ENCODE data around the gene PLA2R1.
"Not testable (repeated sequence)": the region's sequence is repeated elsewhere in the genome, so short reads cannot be mapped to it uniquely, and the experiment has no call there.

Gene PLA2R1

DNA sequence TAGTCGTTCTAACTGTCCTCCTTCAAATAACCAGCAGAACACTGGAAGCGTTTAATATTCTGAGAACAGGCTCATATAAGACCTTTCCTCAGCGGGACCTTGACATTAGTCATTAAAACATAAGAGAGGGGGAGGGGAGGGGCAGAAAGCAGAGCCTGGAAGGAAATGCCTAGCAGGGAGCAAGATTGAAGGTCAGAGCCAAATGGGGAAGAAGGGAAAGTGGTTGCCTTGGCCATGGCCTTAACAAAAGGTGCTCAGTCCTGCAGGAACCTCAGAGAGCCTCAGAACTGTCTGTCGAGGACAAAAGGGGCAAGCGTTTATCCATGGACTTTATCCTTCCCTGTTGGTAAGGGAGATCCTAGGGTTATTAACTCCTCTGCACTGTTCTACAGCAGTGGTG, 856 bp upstream of the PLA2R1 start:
- no peak for DNase-seq

DNA sequence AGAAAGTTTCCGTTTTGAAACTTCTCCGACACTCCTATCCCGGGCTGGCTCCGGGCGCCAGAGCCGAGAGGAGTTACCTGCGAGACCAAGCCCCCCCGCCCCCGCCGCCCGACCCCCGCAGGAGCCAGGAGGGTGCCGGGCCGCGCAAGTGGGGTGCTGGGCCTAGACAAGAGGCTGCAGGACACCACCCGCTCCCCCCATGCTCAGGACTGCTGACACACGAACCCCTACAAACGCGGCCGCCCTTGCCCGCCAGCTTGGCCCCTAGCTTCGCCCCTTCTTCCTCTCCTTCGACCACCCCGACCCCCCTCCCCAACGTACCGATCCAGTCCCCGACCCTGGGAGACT, 497 bp downstream of the PLA2R1 start:
- DNase-seq, result no peak

DNA sequence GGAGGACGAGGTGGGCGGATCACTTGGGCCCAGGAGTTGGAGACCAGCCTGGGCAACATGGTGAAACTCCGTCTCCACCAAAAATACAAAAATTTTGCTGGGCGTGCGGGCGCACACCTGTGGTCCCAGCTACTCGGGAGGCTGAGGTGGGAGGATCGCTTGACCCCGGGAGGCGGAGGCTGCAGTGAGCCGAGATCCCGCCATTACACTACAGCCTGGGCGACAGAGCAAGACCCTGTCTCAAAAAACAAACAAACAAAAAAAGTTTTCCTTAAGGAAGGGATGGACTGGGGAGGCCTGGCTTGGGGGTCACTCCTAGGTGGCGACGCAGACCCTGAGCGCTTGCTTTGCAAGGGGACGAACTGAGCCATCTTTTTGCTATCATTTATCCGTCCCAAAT, 882 bp downstream of the PLA2R1 start:
- no peak for DNase-seq

DNA sequence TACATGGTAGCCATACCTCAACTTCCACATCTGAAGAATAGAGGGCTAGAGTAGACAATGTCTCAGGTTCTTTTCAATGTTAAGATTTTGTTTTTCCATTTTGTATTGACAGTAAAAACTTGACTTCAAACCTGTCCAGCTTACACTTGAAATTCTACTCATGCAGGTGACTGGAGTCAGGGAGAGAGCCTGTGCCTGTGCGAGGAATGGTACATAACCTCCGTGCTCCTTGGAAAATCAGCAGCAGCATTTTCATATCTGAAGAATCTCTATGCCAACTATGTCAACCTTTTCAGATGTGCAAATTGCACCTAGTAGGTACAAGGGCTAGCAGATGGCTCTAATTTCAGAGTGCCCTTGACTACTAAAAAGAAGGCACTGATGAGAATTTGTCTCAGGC, 2.1 kb downstream of the PLA2R1 start:
- no peak for DNase-seq

DNA sequence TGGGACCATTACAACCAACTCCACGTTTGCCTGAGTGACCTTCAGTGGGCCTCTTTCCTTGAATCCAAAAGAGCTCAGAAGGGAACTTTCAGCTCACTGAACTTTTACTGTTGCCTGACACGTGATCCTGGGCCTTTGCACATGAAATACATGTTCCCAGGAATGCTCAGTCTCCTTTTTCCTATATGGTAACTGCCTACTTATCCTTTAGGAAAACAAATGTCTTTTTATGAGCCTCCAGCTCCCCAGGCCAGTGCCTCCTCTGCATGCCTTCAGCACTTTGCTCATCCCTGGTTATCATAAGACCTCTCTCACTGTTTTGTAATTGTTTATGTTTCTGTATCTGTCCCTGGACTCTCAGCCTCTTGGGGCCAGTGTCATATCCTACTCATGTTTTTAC, 5.1 kb downstream of the PLA2R1 start:
- no peak for DNase-seq

DNA sequence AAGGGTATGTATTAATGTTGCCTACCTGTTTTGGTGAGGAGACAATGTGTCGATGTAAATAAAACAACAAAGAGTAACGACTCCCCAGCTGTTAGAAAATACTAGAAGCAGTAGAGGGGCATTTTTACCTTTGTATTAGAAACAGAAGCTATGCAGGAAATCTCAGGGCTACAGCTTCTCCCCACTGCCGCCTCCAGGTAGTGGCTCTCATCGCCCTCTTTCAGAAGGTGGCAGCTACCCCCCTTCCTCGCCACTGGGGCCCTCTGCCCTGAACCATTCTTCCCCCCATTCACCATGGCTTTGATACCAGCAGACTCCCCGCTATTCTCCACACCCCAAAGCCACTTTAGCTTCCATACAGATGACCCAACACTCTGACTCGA, 6.7 kb downstream of the PLA2R1 start:
- no peak for DNase-seq

DNA sequence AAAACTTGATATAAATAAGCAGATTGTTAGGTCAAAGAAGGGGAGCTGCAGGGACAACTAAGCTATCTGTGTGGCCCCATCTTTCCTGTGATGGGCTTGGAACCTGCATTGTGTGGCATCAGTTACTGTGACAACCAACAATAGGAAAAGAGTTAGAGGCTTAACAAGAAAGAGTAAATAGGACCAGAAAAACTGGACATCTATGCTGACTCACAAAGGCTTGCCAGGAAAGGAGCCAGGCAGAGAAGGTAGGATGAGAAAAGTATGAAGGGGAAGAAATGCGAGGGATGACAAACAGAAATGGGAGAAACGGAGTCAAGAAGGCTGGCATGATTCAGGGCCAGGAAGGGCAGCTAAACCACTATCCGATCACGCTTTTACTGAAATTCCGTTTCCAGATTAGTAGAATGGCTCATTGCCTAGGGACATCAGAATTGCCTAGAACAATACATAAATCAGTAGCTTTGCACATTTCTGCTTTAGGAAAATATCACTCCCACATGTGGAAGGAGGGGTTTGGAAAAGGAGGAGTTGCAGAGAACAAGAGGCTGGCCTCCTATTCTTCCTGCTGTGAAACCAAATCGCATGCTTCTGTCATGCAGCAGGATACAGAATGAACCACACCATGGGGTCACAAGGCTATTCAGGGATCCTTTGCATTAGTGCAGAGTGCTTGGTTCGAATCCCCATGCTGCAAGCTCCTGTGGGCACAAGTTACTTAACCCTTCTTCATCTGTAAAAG, 7.3 kb downstream of the PLA2R1 start:
- DNase-seq, result no peak

DNA sequence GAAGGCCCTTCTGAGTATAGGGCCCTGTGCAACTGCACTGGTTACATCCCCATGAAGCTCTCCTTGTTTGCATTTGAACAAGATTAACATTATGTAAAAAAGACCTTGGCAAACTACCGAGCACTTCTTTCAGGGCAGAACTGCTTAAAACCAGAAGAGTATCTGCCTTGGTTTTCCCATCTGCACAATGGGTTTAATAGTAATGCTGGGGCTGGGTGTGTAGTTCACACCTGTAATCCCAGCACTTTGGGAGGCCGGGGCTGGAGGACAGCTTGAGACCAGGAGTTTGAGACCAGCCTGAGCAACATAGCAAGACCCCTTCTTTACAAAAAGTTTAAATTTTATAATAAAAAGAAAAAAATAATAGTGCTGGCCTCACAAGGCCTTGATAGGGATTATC, 8.5 kb downstream of the PLA2R1 start:
- DNase-seq, result no peak

DNA sequence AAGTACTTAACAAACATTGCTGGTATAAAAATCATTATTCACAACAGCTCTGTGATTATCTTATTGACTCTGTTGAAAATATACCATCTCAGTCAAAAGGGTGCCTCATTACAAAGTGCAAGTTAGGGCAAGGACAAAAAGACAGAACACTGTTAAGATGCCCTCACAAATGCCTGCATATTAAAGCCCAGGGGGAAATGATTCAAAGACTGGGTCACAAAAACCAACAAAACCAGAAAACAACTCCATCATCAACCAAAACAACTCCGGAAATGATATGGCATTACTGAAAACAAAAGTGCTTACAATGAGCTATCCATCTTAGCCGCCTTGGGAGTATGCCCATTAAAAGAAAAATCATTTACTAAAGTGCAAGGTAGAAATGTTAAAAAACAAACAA, 9.9 kb downstream of the PLA2R1 start:
- no peak for DNase-seq

DNA sequence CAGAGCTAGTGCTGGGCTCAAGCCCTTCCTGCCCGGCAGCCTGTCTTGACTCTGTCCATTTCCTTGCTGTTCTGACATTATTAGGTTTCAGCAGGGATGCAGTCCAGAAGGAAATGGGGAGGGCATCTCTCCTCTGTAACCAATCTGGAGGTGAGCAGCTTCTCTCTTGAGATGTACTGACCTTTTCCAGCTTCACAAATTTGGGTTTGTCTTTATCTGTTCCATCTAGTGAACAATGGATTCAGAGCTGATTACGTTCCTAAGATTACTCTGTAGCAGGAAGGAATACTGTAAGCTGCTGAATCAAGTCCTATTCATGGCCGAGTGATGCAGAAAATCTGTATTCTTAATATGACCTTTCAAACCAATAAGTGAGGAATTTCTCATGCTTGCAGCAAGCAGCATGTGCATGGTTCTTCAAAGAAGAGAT, 11.0 kb downstream of the PLA2R1 start:
- no peak for DNase-seq

DNA sequence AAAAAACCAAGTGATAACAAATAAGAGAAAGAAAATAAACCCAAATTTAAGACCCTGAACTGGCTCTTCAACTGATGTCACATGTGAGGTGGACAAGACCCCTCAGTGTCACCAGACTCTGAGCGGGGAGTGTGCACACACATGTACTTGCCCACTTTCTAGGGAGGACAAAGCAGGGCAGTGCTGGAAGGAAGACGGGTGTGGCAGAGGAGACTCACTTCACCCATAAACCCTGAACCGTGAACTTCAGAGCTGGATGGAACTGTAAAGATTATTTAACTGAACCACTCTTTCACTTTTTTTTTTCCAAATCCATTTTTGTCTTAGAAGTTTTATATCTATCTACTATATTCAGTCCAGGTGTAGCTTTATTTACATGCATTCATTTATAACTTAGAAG, 12.3 kb downstream of the PLA2R1 start:
- no peak for DNase-seq

DNA sequence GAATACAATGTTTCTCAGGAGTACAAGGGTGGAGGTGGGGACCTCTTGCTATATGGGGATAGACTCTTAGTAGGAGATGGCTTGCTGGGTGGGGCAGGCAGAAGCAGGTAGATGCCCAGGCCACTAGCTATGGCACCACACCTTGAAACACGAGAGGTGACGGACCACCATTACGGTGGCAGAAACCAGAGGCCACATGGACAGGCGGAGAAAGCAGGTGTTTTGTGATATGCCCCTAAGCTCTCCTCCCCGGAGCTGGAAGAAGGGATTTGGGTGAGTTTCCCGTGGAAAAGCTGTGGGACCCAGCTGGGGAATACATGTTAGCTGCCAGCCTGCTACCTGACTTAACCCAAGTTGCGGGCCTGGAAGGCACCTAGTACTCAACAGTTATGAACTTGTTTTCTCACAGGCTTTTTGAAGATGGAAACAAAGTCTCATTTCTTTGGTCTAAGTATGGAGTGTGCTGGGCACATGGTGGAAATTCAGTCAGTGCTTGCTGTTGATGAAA, 16.7 kb downstream of the PLA2R1 start:
- no peak for DNase-seq

DNA sequence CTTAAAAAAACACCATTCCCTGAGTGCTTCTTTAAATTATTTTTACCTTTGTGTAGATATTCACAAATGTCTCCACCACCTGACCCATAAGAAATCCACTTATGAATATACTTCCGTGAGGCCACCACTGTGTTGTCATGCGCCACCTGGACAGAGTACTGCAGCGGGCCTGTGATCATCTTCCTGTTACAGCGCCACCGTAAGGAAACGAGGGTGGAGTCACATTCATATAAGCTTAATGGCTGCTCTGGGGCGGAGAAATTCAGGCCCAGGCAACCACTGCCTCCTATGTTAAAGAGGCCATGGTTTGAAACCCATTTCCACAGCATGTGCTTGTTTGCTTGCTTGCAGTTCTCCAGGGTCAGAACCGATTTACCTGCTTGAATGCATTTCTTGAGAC, 17.7 kb downstream of the PLA2R1 start:
- no peak for DNase-seq

DNA sequence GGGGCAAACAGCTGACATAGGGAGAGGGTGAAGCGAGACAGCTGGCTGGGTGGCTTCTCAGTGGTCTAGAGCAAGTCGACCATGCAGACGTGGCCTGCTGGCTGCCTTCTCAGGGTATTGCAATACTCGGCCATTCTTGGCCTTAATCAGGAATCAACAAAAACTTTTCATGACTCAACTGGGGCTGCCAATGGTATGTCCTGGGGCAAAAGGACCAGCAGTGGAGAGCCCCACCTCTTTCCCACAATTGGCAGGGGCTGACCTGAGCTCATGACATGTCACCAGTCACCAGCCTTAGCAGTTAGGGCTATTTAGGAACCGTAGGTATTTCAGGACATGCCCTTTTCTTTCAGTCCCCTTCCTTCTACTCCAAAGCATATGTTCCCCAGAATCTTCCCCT, 19.1 kb downstream of the PLA2R1 start:
- DNase-seq, result no peak

DNA sequence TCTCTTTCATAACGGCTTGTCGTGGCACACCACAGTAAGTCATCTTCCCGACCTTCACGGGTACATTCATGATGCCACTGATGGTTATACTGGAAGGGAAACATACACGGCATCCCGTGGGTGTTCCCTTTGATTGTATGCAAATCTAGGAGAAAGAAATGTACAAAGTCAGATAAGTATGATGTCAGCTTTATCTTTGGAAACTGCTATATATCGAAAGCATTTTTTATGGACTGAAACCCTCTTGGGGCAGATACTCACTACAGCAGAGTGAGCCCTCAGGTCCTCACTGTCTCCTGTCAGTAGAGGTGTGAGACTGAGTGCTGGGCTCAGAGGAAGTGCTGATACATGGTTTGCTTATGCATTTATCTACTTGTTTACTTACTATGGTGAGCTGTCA, 20.4 kb downstream of the PLA2R1 start:
- no peak for DNase-seq

DNA sequence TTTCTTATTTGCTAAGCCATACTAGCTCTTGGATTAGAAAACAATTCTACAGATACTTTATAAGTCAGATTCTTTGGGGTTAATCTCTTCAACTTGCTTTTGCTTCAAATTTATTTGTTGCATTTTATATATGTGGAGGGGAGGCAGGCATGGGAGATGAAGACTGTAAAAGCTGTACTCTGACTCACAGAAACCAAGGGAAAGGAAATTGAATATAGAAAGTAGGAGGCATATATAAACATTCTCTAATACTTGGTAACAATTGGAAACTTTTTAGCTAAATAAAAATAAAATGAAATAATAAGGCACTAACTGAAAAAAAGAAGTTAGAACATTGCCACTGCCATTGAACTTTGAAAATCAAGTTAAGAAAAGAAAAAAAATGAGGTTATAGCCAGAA, 21.3 kb downstream of the PLA2R1 start:
- DNase-seq, result no peak

DNA sequence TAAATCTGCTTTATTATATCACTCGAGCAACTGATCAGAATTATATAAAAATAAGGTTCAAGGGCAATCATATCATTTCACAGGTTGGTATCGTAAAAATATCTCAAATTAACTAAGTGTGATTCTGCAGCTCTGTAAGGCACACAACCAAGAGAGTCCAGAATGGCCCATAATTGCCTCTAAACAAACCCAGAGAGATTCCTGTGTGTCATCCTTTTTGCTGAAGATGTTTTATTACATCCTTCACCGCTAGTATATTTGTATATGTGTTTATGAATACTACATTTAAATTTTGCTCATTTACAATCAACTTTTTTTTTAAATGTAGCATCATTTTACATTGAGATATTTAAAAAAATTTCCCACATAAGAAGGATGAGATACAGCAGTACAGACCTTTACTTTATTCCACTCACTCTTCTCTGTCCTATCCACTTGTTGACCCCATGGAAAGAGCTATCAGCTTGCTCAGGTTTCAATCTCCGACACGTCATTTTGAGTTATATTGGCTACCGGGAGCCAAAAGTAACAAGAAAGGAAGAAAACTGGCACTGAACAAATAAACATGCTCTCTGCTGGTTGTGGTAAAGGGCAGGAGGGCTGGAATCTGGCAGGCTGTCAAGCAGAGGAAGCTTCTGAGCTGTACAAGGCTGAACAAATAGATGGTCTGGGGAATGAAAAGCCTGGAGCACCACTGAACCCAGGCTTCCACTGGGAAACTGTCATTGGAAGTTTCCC, 23.1 kb downstream of the PLA2R1 start:
- DNase-seq, result peak; percentile 35

DNA sequence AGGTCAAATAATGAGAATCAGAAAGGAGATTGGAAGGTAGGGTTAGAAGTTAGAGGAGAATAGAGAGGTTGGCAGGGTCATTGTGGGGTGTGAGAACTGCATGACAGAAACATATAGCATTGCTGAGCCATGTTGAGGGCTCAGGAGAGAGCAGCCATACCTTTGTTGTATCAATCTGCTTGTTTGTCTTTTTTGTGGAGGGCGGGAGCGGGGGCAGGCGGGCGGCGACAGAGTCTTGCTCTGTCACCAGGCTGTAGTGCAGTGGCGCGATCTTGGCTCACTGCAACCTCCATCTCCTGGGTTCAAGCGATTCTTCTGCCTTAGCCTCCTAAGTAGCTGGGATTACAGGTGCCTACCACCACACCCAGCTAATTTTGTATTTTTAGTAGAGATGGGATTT, 23.8 kb downstream of the PLA2R1 start:
- DNase-seq, result not testable (repeated sequence)

DNA sequence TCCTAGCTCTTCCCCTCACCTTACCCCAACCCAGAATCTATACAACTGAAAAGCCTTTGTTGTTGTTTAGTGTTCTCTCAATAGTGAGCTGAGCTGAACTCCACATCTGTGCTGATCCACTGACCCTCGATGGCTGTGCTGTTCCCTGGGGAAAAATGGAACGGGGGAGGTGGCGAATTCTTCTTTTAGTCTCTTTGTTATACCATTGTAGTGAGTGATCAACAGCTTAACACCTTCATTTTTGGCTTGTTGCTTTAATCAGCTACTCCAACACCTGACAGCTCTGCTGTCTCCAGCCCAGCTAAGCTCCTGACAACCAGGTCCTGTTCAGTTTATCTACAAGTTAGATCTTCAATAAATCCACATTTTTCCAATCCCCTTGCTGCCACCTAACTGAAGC, 25.7 kb downstream of the PLA2R1 start:
- DNase-seq, result no peak

DNA sequence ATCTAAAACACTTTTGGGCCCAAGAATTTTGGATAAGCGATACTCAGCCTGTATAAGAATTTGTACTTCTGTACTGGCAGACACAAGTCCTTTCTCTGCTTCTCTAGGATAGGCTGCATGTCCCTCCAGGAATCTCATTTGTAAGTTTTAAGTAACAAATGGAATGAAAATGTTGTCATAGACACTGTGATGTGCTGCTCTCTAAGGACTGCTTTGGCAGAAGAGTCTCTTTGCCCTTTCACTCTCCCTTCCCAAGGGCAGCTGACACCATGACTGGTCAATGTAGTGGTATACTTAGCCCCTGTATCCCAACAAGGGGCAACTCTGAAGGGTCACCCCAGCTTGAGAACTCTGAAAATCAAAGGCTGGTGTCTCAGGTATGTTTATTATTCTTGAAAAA, 27.3 kb downstream of the PLA2R1 start:
- no peak for DNase-seq

DNA sequence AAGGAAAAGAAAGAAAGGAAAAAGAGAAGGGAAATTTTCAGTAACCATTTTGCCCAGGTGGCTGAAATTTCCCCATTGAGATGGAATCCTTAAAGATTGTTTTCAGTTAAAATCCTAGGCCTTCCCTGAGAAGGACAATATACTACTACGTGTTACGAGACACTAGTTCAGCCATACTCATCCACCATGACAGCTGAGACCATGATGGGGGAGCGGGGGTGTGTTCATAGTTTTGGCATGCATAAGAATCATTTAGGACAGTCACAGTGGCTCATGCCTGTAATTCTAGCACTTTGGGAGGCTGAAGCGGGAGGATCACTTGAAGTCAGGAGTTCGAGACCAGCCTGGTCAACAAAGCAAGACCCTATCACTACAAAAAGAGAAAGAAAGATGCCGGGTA, 28.0 kb downstream of the PLA2R1 start:
- DNase-seq, result no peak

DNA sequence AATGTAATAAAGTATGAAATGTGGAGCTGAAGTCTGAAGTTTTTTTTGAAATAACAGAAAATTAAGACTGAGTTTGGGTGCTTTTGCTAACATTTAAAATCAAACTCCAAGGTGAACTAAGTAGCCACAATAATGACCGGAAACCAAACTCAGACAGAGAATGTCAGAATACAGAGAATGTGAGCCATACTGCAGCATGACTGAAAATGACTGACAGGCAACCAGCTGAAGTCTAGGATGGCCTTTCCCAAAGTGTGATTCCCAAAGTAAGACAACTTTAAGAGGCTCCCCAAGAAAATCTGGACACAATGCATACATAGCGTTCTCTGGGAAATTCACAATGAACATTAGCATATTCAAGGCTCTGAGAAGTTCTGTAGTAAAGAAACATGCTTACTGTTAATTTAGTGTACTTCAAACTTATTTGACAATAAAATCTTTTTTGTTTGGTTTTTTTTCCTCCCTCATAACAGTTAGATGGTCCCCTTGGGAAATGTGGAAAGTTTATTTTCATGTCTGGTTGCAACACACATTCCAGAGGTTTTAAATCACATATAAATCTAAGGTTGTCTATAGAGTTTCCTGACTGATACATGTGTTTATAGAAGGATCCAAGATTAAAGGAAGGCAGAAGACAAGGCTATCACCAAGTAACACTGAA, 28.6 kb downstream of the PLA2R1 start:
- DNase-seq, result no peak

DNA sequence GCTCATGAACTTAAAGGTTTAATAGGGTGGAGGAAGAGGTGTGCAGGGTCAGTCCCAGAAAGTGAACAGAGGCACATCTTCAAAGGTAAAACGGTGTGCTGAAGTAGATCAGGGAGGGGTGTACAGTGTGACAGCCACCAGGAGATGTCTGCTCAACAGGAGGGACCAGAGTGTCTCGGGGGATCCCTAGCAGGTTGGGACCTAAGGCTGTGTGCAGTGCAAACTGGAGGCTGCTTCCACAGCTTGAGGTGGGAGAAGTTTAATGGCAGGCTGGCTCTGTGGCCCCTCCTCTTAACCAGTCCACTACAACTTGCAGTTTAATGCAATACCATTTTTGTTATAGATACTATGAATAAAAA, 33.2 kb downstream of the PLA2R1 start:
- no peak for DNase-seq
